ENCODE measurements around the gene DTNB.

DTNB gene

GRCh38 chr2:25587361-25587760 lies 86.0 kb downstream of the DTNB start:
- no peaks in the 10 kb centered on the region; a peak in 1 of 3 replicates for H3K36me3 ChIP-seq (ENCODE audit: control insufficient read depth in 2 of 2, insufficient read depth in 1 of 2, low read length in 2 of 2)
- peaks cover 17% of the 10 kb centered on the region for H3K4me1 ChIP-seq (ENCODE audit: control insufficient read depth, insufficient read depth, low read length)
- no peaks in the 10 kb centered on the region for H3K9me3 ChIP-seq (ENCODE audit: control insufficient read depth, insufficient read depth, low read depth, low read length)
- H3K4me3 ChIP-seq (ENCODE audit: low read depth, low read length), result no peak overlapping the region
- no peak overlapping the region for H3K27ac ChIP-seq (ENCODE audit: extremely low read depth, low read depth, low read length)
- TF ChIP-seq PRDM10 (tag by site-specific recombination; IDR thresholded peaks at IDR 0.05) (0 out of 2 replicates have a peak, but pooled peaks have one; percentile 15), ZSCAN5A (tag by site-specific recombination; IDR thresholded peaks at IDR 0.05) (no peak)
- ChIA-PET POLR2A (no interaction called here), CTCF (interaction anchor here (2.2 kb wide), 1 partner anchor 77 kb away, joined by 6 read pairs; no protein-coding TSS in a partner anchor)

GRCh38 chr2:25586726-25587144 lies 86.6 kb downstream of the DTNB start:
- H3K27ac ChIP-seq (ENCODE audit: extremely low read depth, low read depth, low read length), result no peak overlapping the region
- no peak overlapping the region for H3K4me3 ChIP-seq (ENCODE audit: low read depth, low read length)
- peaks cover 17% of the 10 kb centered on the region for H3K4me1 ChIP-seq (ENCODE audit: control insufficient read depth, insufficient read depth, low read length)
- no peaks in the 10 kb centered on the region for H3K9me3 ChIP-seq (ENCODE audit: control insufficient read depth, insufficient read depth, low read depth, low read length)
- CTCF ChIA-PET, result interaction anchor here (1.6 to 2.2 kb wide), 2 partner anchors 21 to 78 kb away, joined by 4 to 6 read pairs; no protein-coding TSS in a partner anchor
- POLR2A ChIA-PET, result interaction anchor here (0.5 kb wide), 2 partner anchors 18 to 316 kb away, joined by 5 to 7 read pairs; no protein-coding TSS in a partner anchor
- H3K36me3 ChIP-seq (ENCODE audit: control insufficient read depth in 2 of 2, insufficient read depth in 1 of 2, low read length in 2 of 2), result no peaks in the 10 kb centered on the region; a peak in 1 of 3 replicates
- no peak for TF ChIP-seq HOXC10 (CRISPR knock-in tag; IDR thresholded peaks at IDR 0.05)
- TF ChIP-seq ZNF510 (tag by site-specific recombination; IDR thresholded peaks at IDR 0.05; ENCODE audit: insufficient replicate concordance), result no peak
- no peak for TF ChIP-seq ZNF571 (tag by site-specific recombination; IDR thresholded peaks at IDR 0.05)
- TF ChIP-seq PRDM2 (tag by site-specific recombination; IDR thresholded peaks at IDR 0.05; ENCODE audit: borderline replicate concordance), result no peak
- TF ChIP-seq ZNF596 (tag by site-specific recombination; IDR thresholded peaks at IDR 0.05), result no peak
- TF ChIP-seq ZFP41 (tag by site-specific recombination; IDR thresholded peaks at IDR 0.05; ENCODE audit: borderline replicate concordance), result no peak
- no peak for TF ChIP-seq ZBTB1 (tag by site-specific recombination; IDR thresholded peaks at IDR 0.05)
- TF ChIP-seq ZBTB21 (tag by site-specific recombination; IDR thresholded peaks at IDR 0.05), result no peak
- no peak for TF ChIP-seq ZNF248 (tag by site-specific recombination; IDR thresholded peaks at IDR 0.05)
- TF ChIP-seq GLIS2 (tag by site-specific recombination; IDR thresholded peaks at IDR 0.05), result no peak
- TF ChIP-seq ZBTB26 (tag by site-specific recombination; optimal IDR thresholded peaks at IDR 0.05), result no peak
- no peak for TF ChIP-seq ZNF26 (tag by site-specific recombination; IDR thresholded peaks at IDR 0.05)
- no peak for TF ChIP-seq ZNF704 (tag by site-specific recombination; IDR thresholded peaks at IDR 0.05)
- no peak for TF ChIP-seq ZNF146 (tag by site-specific recombination; IDR thresholded peaks at IDR 0.05)
- no peak for TF ChIP-seq ZNF184 (tag by site-specific recombination; IDR thresholded peaks at IDR 0.05)
- TF ChIP-seq ZNF10 (tag by site-specific recombination; IDR thresholded peaks at IDR 0.05), result no peak
- no peak for TF ChIP-seq ZBTB17 (tag by site-specific recombination; IDR thresholded peaks at IDR 0.05)
- TF ChIP-seq IKZF3 (tag by site-specific recombination; IDR thresholded peaks at IDR 0.05), result no peak
